Endothelial cell of umbilical vein (primary cell): ENCODE measurements around the gene SCYGR1.

Experiments
- EZH2 ChIP-seq: IDR thresholded peaks from 2 replicates; pipeline ENCODE4 v1.6.1; 2012; ENCODE audit warnings: borderline replicate concordance, low read depth, mild to moderate bottlenecking, moderate library complexity, low read length, inconsistent platforms; ENCODE audit not compliant: severe bottlenecking
- FOS ChIP-seq: IDR thresholded peaks from 2 replicates; pipeline ENCODE4 v1.6.1; 2011; ENCODE audit warnings: mild to moderate bottlenecking, low read length, moderate library complexity, borderline replicate concordance; ENCODE audit not compliant: insufficient read depth
- JUN ChIP-seq: IDR thresholded peaks from 2 replicates; pipeline ENCODE4 v1.6.1; 2011; ENCODE audit warnings: borderline replicate concordance, low read depth; ENCODE audit not compliant: insufficient read length, insufficient read depth
- MYC ChIP-seq: IDR thresholded peaks from one replicate; pipeline ENCODE4 v1.6.1; 2011; ENCODE audit warnings: mild to moderate bottlenecking, low read depth, low read length
- POLR2A ChIP-seq: IDR thresholded peaks from 2 replicates; pipeline ENCODE4 v1.6.1; 2012; ENCODE audit warnings: low read depth, mild to moderate bottlenecking, control low read depth, low read length
- POLR2AphosphoS5 ChIP-seq: IDR thresholded peaks from 2 replicates; pipeline ENCODE4 v1.6.1; 2012; ENCODE audit warnings: low read depth, mild to moderate bottlenecking, control low read depth, low read length, moderate library complexity; ENCODE audit not compliant: insufficient read depth
- TF ChIP-seq, protein P1 (sequence below): IDR thresholded peaks from 2 replicates; pipeline ENCODE4 v1.6.1; 2011; ENCODE audit not compliant: insufficient read depth, insufficient read length
- TF ChIP-seq, protein P2 (sequence below), 2 donors: IDR thresholded peaks; 1 replicate in 1 of 2; 2 replicates in 1 of 2; pipeline ENCODE4 v1.5.1; 2011; ENCODE audit warnings: low read length in 2 of 2, mild to moderate bottlenecking in 2 of 2, moderate library complexity in 2 of 2, control low read depth in 1 of 2, inconsistent platforms in 1 of 2, low read depth in 1 of 2; ENCODE audit not compliant: insufficient read depth in 1 of 2; ENCODE audit errors: extremely low read depth in 1 of 2

DNA sequence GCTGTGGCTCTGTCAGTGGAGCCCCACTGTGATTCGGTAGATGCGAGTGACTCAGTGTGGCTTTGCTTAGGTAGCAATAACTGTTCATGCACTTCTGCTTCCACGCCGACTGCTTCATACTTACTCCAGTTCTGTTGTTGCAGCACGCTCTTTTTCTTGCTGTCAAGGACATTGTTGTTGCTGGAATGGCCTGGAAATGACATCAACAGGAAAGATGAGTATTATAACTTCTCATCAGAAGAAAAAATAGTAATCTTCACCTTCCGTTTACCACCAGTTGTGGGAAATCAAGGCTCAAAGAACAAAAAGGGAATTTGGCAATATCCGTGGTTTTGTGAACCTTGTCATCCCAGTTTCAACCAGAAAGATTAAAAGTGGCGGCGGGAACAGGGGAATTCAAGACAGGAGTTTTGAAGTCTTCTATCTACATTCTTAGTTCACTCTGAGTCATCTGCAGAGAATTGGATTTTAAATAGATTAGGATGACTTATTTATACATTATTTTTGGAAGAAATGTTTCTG, 16.9 kb downstream of the SCYGR1 start:
- TF ChIP-seq, protein P1, sequence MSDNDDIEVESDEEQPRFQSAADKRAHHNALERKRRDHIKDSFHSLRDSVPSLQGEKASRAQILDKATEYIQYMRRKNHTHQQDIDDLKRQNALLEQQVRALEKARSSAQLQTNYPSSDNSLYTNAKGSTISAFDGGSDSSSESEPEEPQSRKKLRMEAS = no peak
- TF ChIP-seq, protein P2, sequence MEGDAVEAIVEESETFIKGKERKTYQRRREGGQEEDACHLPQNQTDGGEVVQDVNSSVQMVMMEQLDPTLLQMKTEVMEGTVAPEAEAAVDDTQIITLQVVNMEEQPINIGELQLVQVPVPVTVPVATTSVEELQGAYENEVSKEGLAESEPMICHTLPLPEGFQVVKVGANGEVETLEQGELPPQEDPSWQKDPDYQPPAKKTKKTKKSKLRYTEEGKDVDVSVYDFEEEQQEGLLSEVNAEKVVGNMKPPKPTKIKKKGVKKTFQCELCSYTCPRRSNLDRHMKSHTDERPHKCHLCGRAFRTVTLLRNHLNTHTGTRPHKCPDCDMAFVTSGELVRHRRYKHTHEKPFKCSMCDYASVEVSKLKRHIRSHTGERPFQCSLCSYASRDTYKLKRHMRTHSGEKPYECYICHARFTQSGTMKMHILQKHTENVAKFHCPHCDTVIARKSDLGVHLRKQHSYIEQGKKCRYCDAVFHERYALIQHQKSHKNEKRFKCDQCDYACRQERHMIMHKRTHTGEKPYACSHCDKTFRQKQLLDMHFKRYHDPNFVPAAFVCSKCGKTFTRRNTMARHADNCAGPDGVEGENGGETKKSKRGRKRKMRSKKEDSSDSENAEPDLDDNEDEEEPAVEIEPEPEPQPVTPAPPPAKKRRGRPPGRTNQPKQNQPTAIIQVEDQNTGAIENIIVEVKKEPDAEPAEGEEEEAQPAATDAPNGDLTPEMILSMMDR (IDR thresholded peaks at IDR 0.05; ENCODE audit: extremely low read depth in 1 of 2, insufficient read depth in 1 of 2, low read depth in 1 of 2, low read length in 2 of 2) = no peak
- TF ChIP-seq POLR2A = no peak
- no peak for TF ChIP-seq POLR2AphosphoS5
- no peak for TF ChIP-seq FOS
- no peak for TF ChIP-seq EZH2
- no peak for TF ChIP-seq JUN
- TF ChIP-seq MYC = no peak
